Stimulated activated CD4-positive, alpha-beta T cell treated with anti-CD3 and anti-CD28 coated beads, Interleukin-12 subunit alpha, Interleukin-12 subunit beta, amount 100 ng/mL, for 48 hours (primary cell): ENCODE data around the gene IYD.
"Not testable (repeated sequence)": the region's sequence is repeated elsewhere in the genome, so short reads cannot be mapped to it uniquely, and the experiment has no call there.

Source experiments
- DNase-seq, 3 donors: peaks; one replicate each; pipeline ENCODE4 v3.0.0-alpha.2; 2020; ENCODE audit warnings: low read depth in 2 of 3, low spot score in 1 of 3

IYD gene

DNA sequence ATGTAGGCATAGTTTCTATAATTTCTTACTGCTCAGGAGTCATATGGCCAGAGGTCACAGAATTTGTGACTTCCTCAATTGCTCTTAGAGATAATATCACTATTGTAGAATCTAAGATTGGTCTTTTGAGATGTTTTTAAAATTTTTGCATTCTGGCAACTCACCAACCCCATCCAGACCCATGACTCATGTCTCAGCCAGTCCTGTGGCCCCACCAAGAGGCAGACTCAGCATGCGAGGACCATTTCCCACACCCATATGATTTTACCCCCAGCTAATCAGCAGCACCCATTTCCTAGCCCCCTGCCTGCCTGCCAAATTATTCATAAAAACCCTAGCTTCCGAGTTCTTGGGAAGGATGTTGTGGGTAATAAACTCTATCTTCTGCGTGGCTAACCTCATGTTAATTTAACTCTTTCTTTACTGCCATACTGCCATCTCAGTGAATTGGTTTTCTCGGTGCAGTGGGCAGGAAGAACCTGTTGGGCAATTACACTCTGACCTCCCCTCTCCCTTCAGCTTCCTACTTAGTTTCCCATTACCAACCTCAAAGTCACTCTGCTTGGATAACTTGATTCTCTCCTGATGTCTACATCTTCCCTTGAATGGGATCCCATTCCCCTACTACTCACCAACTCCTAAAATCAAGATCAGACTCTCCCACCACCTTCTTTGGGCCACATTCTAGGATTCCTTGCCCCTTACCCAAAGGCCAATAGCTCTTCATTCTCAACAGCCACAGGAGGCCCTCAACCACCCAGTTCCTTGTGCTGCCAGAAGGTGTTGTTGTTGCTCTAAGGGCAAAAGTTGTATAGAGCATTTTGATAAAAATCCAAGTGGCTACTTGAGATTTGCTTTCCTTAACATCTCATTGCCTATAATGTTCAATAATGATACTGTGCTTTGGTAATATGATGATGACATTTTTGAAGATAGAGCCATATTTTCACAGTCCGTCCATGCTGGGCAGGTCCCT, 16.2 kb upstream of the IYD start:
- no peak for DNase-seq

DNA sequence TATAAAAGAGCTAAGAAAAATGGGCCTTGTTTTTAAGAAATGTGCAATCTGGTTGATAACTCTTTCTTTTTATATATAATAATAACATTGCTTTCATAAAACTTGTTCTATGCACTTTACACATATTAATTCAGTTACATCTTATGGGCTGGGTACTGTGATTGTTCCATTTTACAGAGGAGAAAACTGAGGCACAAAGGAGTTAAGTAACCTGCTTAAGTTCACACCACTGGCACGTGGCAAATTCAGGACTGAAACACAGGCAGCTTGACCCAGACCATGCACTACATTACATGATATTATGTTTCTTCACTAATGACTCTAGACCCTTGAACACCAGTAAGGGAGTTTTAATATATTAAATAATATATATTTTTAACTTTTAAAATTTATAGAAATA, 15.4 kb upstream of the IYD start:
- DNase-seq: no peak

DNA sequence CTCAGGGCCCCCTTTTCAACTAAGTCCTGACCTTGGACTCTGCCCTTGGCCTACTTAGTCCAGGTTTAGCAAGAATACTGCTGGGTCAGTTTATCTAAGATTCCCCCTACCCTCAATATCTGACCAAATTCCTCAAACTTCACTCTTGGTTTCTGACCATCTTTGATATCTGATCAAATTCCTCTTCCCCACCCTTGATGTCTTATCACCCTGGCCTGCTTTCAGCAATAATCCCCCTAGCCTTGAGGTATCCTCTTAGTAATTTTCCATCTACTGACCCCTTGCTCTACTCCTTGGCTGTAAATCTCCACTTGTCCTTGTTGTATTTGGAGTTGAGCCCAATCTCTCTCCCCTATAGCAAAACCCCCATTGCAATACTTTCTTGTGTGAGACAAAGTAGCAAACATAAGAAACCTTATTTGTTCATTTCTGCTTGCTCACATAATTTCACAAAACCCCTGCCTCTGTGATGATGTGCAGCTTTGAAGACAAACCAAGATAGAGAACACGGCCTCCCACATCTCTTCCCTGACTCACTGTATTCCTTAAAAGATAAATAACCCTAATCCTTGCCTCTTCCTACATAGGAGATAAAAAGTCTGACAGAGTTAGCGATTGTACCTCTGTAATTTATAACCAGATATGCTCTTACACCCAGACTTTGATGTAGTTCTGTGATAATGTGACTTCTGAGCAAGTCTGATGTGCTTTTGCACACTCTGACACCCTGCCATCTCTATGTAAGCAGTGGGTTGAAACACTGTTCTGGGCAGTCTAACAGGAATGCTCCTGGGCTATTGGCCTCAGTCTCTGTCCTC, 13.8 kb upstream of the IYD start:
- DNase-seq: no peak

DNA sequence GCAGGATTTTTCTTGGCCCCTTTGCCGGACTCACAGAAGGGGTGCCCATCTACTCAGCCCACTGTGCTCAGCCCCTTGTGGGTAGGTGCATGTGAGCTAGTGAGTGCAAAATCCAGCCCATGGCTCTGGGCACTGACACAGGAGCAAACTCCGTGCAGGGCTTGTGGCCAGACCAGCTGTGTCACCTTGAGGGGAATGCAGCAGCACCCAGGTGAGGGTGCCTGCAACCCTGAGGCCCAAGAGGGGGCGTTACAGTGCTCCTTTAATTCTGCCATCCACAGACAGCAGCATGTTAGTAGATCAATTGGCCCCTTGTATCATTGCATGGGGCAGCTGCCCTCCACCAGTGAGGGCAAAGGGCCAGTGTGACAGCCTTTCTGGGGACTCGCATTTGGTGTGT, 12.9 kb upstream of the IYD start:
- no peak for DNase-seq

DNA sequence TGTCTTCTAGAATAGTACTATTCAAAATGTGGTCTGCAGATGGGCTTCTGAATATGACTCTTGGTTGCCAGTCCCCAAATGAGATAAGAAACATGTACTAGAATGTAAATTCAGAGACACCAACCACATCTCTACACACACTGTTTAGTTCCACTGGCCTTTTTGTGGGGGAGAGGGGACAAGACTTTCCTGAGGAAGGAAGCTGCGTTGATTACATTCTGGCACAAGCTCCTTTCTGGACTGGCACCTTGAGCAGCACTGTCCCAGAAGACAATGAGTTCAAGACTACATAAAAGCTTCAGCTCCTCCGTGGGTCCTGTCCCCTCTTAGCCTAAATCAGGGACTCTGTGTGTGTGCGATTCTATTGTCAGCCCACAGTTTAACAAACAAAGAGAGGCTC, 6.9 kb upstream of the IYD start:
- no peak for DNase-seq

DNA sequence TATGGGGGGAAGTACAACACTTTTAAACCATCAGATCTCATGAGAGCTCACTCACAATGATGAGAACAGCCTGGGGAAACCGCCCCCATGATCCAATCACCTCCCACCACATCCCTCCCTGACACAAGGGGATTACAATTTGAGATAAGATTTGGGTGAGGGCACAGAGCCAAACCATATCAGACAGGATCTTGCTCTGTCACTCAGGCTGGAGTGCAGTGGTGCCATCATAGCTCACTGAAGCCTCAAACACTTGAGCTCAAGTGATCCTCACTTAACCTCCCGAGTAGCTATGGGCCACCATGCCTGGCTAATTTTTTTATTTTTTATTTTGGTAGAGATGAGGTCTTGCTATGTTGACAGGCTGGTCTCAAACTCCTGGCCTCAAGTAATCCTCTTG, 5.1 kb upstream of the IYD start:
- DNase-seq: no peak

DNA sequence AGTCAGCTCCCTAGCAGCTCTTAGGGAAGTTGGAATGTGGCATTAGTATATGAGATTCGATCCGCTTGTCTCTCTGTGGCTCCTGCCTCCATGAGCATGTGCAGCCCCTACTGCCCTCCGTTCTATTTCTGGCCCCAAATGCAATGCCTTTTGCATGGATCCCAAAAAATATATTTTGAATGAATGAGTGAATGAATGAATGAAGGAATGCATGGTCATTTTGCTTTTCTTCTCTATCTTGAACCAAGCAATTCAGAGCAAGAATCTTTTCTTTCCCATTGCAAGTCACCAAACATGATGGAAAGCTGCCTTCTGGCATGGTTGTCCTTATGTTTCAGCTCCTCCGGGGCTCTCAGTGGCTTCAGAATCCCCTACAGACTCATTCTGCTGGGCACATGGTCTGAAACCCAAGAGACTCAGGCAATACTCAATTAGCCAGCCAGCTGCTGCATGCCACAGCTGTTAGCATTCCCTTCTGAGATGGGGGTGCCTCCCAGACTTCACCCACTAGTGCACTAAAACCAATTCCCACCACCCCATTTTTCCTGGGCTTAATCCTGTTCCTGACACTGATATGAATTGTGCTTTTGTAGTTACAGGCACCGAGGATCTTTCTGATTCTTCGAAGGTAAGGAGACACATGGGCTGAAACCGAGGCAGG, 2.6 kb upstream of the IYD start:
- no peak for DNase-seq

DNA sequence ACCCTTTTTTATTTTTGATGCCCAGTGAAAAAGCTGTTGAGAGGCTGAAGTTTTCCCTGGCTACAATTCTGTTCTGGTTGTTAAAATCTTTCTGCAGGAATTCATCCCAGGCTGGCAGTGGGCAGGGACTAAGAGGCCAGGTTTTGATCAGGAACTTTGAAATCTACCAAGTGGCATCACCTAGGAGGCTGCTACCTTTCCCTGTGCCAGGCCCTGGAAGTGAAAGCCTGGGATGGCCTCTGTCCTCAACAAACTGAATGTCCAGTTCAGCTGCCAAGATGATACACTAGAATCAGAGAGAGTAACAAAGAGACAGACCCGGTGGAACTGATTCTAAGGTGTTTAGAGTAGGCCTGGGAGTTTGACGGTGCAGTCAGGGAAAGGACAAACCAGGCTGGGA, 596 bp downstream of the IYD start:
- no peak for DNase-seq

DNA sequence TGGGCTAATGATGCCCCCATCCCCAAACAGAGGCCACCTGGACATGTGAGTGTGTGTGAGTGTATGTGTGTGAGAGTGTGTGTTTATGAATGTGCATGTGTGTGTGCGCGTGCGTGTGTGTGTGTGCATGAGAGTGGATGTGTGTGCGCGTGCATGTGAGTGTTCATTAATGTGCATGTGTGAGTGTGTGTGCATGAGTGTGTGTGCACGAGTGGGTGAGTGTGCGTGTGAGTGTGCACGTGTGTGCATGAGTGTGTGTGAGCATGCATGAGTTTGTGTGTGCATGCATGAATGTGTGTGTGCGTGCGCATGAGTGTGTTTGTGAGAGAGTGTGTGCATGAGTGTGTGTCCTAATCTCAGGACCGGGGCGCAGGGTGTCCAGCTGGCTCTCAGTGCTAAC, 1.3 kb downstream of the IYD start:
- no peak for DNase-seq

DNA sequence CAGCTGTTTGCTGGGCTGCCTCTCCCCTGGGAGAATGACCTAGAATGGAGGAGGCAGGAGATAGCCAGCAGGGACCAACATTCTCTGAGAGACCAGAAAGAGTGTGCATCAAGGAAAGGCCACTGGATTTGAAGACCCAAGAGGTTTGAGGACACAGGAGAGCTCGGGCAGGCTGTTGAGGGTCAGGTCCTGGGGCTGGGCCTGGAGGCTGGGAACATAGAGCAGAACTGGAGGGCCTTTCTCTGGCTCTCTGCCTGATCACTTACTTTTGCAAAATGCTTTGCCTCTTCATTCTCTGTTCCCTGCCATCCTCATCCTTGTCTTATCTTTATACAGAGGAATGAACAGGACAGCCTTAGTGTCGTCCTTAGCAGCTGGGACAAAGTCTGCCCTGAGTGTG, 2.5 kb downstream of the IYD start:
- no peak for DNase-seq

DNA sequence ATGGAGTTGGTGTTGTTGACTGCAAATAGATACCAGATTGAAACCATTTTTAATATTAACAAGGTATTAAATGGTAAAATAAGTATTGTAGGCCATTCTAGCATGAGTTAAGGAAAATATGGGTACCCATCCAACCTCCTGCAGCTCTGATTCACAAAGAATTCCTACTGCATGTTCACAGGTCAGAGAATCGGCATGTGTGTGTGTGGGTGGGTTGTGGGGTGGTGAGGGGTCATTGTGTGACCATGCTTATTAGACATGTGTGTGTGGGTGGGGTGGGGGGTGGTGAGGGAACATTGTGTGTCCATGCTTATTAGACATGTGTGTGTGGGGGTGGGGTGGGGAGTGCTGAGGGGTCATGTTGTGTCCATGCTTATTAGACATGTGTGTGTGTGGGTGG, 3.2 kb downstream of the IYD start:
- no peak for DNase-seq

DNA sequence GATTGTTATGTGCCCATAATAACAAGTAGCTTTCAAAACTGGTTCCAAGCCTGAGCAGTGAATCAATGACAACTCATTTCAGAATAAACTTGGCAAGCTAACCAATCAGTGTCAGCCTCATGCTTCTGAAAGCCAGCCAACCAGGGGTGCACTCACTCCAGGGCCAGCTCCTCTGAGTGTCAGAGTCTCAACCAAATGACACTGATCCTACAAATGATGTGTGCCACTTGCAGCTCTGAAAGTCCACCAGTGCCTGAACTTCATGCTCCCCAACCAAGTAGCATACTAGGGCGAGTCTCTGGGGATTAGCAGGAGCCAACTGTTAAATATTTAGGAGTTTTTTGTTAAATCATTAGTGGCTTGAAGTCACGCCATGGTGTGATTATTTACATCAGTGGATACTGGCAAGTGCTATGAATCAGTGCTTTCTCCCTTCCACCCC, 4.5 kb downstream of the IYD start:
- no peak for DNase-seq

DNA sequence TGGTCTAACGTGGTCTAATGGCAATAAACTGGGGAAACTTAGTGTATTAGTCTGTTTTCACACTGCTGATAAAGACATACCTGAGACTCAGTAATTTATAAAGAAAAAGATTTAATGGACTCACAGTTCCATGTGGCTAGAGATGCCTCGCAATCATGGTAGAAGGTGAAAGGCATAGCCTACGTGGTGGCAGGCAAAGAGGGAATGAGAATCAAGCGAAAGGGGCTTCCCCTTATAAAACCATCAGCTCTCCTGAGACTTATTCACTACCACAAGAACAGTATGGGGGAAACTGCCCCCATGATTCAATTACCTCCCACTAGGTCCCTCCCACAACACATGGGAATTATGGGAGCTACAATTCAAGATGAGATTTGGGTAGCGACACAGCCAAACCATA, 5.5 kb downstream of the IYD start:
- not testable (repeated sequence) for DNase-seq

DNA sequence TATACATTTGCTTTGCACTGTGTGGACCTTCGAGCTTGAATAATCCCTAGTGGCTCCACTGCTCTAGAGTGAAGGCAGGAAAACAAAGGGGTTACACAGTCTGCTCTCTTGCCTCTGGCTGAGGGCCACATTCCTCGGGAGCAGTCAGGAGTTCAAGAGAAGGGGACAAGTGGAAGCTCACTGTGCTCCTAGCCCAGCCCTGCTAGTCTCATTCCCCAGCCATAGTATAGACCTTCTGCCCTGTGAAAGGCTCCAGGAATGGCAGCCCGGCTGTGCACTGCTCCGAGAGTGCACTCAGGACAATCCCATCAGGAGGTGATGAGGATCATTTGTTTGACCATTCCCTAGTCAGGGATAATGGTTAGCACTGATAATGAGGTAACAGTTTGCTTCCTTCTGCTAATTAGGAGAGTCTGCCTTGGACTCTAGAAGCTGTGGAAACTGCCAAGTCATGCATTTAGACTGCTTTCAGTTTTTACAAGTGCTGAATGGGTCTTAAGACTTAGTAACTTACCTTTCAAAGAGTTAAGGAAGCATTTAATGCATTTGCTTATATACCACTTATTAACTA, 8.5 kb downstream of the IYD start:
- DNase-seq: no peak

DNA sequence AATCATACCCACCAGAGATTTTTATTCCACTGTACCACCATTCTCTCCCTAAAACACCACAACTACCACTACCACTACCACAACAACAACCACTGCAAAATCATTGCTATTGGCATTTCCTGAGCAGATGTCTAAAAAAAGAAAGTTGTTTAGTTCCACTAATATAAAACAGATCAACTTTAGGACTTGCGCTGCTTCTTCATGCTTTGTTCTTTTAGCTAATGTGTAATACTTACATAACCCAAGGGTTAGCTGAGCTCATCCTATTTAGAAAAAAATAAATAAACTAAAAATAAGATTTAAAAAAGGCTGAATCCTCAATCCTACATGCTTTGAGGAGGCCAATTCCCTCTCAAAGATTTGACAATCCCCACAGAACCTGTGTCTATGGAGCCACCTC, 11.4 kb downstream of the IYD start:
- DNase-seq: no peak

DNA sequence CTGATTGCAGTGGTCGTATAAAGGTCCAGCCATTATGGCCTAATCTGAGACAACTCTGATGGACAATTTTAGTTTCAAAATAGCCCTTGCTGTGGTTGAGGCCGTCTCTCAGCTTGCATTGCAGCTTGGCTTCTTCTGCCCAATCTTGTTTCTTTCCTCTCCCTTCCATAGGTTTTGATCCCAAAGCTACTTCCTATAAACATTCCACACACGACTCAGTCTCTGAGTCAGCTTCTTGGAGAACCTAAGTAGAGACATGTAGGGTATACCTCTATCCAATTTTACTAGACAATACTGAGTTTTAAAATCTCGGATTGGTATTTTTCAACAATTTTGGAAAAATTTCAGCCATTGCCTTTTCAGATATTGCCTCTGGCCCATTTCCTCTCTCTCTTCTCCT, 13.4 kb downstream of the IYD start:
- no peak for DNase-seq

DNA sequence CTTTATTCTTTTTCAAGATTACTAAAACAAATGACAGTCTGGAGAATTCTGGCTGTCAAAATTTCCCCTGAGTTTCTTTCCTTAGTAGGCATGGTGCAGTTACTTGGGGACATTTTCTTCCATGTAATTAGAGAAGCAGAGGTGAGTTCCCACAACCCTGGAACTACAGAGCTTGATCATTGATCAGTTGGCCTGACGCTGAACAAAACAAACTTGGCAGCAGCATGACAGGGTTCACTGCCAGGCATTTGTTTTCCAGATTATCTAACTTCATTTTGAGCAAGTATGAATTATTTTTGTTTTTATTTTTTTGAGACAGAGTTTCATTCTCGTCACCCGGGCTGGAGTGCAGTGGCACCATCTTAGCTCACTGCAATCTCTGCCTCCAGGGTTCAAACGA, 22.6 kb downstream of the IYD start:
- no peak for DNase-seq

DNA sequence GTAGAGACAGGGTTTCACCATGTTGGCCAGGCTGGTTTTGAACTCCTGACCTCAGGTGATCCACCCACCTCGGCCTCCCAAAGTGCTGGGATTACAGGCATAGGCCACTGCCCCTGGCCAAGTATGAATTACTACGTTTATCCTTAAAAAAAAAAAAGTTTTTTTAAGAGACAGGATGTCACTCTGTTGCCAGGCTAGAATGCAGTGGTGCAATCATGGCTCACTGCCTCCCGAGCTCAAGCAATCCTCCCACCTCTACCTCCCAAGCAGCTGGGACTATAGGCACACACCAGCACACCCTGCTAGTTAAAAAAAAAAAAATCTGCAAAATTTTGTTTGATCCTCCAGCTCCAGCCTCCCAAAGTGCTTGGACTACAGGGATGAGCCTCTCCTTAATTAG, 23.1 kb downstream of the IYD start:
- no peak for DNase-seq

DNA sequence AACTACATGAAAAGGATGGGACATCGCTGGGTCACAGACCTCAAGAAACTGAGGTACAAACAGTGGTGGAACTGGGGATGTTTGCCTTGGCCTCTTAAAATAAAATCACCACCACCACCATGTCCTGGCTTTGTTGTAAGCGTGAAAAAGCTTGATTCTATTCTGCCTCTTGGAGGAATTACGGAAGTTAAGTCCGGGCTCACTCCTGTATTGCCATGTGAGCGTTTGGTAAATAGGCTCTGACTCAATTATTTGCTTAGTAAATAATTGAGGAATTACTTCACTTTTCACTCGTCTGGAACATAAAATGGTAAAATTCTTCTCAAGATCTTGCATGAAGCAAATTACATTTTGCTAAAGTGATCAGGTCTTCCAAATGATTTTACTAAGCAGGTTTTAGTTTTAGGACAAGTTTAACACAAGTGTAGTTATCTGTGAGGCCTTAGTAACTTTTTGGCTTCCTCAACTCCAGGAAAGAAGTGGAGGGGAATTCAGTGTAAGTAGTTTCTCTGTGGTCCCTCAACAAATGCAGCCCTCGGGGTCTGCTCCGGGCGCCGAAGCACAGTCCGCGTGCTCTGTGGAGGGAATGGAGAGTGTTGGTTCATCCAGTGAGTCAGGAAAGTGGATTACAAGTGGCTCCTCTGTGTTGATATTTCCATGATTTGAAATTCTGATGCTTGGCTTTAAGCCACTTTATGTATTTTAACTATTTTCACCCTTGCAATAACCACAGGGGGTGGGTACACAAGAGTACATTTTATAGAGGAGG, 23.8 kb downstream of the IYD start:
- no peak for DNase-seq

DNA sequence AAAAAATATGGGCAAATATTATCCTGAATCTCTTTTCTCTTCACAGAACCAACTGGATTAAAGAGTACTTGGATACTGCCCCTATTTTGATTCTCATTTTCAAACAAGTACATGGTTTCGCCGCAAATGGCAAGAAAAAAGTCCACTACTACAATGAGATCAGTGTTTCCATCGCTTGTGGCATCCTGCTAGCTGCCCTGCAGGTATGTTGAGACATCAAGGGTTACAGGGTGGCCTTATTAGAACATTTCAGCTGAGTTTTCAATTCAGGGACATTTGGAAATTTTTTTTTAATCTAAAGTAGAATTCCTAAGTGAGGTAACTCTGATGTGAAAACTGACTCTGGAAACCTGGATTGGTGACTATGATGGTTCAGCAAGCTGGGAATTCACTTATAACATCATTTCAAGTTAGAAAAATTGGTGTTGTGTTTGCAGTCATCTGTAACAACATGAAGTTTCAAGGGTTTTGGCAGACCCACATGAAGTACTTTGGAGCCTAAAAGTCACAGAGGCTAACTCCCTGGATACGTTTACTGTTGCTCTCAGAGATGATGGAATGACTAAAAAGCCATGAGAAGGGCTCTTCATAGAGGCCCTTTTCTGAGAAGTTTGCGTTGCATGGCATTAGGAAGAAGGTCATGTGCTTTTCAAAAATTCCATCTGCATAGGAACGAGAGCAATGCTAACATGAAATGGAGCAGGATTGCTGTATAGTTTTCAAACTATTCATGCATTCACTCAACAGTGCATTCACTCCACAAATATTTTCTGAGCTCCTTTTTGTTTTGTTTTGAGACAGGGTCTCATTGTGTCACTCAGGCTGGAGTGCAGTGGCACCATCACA, 25.5 kb downstream of the IYD start:
- no peak for DNase-seq
